GM12873 (cell line): Measurements from ENCODE around the gene PGAP3.

Experiments used
- TF ChIP-seq, protein P1 (sequence below): IDR thresholded peaks from 2 replicates; pipeline ENCODE4 v1.5.1; 2012; ENCODE audit warnings: low read depth, mild to moderate bottlenecking, moderate library complexity, low read length, control low read depth; ENCODE audit not compliant: insufficient read depth; ENCODE audit errors: missing control alignments

The PGAP3 gene

DNA sequence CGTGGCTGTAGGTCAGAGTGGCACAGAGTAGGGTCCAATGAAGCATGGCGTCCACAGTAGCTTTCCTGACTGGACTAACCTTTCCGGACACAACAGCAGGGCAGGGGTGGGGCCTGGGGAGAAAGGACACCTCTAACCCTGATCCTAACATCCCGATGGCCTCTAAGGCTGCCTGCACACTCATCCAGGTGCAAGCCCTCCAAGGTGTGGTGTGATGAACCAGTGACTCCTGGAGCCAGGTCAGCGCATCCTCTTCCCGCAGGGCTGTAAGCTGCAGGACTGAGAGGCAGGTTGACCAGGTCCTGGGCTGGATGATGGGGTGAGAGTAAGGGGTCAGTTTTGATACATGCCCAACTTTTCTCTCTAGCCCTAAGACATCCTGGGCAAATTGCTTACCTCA is 8.9 kb upstream of the PGAP3 start:
- TF ChIP-seq, protein P1, sequence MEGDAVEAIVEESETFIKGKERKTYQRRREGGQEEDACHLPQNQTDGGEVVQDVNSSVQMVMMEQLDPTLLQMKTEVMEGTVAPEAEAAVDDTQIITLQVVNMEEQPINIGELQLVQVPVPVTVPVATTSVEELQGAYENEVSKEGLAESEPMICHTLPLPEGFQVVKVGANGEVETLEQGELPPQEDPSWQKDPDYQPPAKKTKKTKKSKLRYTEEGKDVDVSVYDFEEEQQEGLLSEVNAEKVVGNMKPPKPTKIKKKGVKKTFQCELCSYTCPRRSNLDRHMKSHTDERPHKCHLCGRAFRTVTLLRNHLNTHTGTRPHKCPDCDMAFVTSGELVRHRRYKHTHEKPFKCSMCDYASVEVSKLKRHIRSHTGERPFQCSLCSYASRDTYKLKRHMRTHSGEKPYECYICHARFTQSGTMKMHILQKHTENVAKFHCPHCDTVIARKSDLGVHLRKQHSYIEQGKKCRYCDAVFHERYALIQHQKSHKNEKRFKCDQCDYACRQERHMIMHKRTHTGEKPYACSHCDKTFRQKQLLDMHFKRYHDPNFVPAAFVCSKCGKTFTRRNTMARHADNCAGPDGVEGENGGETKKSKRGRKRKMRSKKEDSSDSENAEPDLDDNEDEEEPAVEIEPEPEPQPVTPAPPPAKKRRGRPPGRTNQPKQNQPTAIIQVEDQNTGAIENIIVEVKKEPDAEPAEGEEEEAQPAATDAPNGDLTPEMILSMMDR: no peak

DNA sequence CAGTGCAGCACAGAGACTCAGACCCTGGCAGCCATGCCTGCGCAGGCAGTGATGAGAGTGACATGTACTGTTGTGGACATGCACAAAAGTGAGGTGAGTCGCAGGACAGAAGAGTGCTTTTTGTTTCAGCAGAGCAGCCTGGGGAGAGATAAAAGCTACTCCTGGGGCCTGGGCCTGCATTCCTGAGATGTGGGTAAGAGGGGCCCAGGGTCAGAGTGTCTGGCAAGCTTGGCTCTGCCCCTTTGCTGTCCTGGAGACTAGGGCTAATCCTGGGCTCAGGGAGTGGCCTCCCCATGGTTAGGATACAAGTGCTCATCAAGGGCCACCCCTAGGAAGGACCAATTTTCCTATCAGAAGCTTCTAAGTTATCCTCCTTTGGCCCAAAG is 7.2 kb upstream of the PGAP3 start:
- TF ChIP-seq, protein P1: no peak

DNA sequence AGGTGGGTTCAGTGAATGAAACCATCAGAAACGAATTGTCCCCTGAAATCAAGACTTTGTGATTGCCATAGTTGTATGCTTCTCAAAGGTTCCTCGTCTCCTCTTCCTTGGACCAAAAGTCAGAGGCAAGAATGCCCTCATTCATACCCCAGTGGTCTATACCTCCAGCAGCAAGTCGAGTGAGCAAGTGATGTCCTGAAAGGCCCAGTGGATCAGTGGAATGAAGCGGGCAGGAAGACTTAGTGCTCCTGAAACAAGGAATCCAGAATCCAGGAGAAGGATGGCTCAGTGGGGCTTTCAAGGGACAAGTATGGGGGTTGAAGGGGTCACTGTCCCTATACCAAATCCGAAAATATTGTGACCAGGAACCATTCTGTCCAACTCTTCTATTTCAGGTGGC is 6.7 kb upstream of the PGAP3 start:
- TF ChIP-seq, protein P1: no peak

DNA sequence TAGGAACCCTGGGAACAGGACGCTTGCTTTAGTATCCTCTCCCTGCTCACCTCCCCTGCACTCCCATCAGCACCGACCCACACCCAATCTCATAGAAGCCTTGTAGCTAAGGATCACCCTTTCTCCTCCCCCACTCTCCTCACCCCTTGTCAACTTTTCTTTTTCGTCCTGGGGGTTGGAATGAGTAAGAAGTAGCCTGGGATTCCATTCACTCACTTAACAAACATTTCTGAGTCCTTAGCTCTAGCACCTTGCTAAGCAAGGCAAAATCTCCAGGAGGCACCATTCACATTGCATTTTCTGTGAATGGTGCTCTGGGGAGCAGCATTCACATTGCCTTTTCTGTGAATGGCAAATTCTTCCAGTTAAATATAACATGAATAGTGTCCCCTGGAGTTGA is 1.1 kb upstream of the PGAP3 start:
- TF ChIP-seq, protein P1: no peak

DNA sequence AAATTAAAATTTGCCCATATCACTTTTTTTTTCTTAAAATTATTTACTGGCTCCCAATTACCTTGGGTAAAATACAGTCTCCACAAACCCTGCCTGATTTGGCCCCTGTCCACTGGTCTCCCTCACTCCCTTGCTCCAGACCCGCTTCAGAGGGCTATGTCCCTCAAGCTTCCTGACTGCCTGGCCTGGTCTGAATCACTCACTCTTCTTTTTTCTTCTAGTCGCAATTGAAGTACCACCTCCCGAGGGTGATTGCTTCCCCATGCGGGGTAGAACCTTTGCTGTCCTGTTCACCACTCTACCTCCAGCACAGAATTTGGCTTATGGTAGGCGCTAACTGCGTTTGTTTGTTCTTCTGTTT is 598 bp upstream of the PGAP3 start:
- TF ChIP-seq, protein P1: no peak

DNA sequence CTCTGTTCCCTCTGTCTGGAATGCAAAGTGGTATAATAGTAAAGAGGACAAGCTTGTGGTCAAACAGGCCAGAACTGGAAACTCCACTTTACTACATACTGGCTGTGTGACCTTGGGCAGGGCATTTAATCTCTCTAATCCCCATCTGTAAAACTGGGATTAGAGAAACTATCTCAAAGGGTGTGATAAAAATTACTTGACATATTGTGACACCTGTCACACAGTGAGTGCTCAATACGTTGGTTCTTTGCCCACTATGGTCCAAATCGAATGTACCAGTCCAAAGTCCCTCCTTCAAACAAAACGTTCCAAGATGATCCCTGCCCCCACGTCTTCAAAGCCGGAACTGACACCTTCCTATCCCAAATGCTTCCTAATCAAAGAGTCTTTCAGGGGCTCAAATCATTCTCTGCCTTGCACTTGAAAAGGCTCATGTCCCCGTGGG is 734 bp downstream of the PGAP3 start:
- TF ChIP-seq, protein P1: no peak

DNA sequence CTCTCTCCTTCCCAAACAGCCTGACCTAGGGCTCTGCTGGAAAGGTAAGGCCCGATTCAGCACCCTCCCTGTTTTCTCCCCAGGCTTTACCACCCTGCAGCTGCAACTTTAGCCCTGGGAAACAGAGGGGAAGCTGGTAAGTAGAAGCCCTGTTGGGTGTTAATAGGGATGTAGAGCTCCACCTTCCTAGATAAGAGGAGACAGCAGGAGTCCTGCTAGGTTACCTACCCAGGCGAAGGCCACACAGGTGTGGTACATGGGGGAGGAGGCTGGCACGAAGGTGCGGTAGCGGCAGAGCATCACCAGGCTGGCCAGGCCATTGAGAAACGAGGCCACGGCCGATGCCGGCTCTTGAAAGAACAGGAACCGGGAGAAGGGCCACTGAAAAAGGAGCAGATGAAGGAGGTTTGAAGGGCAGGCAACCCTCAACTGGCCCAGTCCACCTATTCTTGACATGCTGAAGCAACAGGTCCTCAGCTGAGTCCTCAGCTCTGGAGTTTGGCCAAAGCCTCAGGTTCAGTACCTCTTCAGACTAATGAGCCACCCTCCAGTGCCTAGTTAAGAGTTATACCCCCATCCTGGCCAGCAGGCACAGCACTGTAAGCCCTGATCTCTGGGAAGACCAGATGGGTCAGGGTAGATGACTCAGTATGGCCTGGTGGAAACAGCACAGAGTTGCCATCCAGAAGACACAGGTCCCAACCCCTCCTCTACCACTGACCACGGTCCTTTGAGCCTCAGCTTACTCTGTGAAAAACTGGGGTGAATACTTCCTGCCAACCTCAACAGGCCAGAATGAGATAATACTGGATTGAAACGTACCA is 3.3 kb downstream of the PGAP3 start:
- TF ChIP-seq, protein P1: no peak
